Midbrain (tissue), 1 donor: Measurements from ENCODE around the gene GAMT.

Experiments
- DNase-seq: peaks from one replicate; lab custom pipeline; 2025; lab: John Stamatoyannopoulos, UW

Gene GAMT

DNA sequence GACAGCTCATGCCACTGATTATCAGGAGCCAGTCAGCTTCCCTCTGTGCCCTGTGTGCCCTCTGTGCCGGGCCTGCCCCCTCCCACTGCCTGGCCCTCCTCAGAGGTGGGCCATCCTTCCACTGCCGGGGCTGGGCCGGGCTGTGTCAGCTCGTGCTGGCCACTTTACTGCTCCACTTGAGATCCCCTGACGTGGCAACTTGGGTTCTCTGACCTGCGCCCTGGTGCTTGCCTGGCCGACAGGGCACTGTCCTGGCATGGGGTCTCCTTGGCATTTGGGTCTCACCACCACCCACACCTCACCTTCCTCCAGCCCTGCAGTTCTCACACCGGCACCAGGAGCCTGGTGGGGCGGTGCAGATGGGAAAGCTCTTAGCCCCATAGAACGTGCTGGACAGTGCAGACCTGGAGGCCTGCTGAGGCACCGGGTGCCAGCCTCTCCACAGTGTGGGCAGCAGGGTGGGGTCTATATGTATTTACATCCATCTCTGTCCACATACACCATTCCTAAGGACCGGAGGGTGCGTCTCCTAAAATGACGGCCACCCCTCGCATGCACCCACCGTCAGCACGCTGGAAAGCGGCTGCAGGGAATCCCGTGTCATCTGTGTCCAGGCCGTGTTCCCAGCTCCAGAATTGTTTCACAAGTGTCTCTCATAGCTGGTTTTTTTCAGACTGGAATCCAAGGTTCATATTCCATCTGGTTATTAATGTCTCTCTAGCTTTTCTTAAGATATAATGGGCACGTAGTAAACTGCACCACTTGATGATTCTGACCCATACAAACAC lies 17.8 kb upstream of the GAMT start:
- DNase-seq, result no peak

DNA sequence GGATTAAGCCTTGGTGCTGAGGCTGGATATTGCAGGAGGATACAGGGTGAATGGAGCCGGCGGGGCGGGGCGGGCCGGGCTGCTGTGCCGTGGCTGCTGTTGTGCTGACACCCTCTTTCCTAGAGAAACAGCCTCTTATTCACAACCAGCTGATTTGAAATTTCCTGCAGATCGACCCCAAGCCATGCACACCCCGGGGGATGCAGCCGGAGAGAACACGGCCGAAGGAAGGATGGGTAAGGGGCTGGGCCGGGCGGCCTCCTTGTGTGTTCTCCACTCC lies 17.1 kb upstream of the GAMT start:
- no peak for DNase-seq

DNA sequence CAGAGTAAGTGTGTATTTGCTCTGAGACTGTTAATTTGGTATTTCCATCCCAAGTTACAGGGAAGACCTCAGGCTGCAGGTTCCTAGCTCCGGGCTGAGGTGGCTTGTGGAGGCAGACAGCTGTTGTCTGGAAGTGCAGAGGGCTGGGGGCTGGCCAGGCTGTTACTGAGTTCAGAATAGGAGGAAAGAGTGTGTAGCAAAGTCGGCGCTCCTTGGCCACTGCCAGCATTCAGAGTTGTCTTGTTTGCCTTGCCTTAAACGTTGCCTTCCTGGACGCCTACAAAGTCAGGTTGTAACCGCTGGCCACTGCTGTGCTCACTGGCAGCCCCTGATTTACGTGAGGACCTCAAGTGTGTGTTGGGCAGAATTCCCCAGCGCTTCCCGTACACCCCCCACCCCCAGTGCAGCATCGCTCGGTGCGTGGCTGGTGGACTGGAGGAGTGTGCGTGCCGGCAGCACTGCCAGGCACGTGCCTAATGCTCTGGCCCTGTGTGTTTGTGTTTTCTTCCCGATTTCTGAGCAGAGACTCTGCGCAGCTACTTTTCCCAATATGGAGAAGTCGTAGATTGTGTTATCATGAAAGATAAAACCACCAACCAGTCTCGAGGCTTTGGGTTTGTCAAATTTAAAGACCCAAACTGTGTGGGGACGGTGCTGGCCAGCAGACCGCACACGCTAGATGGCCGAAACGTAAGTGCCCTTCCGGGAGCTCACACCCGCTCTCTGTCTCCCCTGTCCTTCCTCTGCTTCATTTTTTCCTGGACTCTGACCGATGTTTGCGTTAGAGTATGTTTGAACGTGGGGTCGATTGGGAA lies 16.5 kb upstream of the GAMT start:
- no peak for DNase-seq

DNA sequence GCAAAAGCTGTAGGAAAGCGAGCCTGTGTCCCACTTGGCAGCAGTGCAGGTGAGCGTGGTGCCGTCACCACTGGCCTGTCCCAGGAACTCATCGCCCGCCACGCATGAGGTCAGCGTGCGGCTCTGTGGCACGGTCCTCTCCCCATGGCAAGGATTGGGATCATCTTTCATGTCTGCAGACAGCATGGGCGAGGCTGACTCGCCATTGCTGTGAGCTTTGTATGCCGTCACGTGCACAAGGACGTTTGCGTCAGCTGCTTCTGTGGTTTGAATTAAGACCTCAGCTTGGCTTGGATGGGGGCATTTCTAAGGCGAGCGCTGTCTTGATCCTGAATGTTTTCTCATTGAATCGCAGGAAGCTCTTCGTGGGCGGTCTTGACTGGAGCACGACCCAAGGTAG lies 15.8 kb upstream of the GAMT start:
- peak; percentile 18 for DNase-seq

DNA sequence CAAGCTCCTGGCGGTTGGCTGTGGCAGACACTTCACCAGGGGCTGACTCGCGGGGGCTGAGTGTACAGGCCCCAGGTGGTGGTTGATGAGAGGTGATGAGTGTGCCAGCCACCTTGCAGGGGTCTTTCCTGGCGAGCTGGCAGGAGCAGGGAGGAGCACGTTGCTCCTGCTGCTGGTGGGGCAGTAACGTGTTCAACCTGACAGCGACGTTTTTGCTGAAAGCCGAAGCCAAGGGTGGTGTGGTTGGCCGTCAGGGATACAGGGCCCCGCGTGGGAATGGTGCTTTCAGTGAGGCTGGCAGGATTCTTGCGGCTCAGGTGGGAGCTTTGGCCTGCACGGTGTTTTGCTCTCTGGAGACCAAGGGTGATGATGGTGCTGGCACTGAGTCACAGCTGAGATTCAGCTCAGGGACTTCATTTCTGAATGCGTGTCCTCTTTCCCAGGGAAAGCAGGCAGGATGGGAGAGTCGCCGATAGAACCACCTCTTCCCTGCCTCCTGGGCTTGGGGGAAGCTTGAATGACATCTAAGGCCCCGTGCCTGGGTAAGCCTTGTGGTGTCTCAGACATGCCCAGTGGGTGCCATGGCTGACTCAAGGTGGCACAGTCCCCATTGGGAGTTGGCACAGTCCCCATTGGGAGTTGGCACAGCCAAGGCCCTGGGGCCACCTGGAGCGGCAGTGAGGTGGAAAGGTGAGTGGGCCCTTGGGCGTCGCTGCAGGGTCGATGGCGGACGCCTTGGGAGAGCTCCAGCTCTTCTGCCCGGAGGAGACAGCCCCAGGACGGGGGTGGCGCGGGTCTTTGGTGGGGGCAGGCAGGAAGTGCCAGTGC lies 14.9 kb upstream of the GAMT start:
- DNase-seq, result no peak

DNA sequence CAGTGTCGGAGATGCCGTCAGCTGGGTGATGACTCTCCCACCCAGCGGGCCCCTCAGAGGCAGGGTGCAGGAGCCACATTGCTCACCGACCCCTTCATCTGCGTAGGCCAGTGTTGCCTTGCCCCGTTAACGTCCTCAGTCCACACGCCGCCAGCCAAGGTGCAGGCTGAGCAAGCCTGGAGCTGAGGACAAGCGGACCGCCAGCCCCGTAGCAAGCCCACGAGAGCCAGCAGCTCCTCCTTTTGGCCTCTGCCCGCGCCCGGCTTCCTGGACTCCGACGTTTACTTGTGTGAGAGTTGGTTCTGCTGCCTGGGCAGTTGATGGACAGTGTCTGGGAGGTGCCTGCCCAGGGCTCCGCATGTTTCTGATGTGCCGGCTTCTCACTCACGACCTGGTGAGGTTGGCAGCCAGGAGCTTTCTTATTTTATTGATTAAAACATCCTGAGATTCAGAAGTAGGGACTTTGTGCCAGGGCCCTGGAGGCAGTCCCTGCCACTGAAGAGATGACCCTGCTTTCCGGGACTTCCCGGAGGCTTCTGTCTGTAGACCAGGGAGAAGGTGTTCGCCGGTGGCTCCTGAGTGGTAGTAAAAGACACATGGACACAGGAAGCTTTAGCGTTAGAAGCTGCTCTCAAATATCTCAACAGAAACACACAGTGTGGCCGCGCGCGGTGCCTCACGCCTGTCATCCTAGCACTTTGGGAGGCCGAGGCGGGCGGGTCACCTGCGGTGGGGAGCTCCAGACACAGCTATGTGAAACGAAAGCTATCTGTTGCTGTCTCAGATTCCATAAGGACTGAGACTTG lies 11.9 kb upstream of the GAMT start:
- no peak for DNase-seq

DNA sequence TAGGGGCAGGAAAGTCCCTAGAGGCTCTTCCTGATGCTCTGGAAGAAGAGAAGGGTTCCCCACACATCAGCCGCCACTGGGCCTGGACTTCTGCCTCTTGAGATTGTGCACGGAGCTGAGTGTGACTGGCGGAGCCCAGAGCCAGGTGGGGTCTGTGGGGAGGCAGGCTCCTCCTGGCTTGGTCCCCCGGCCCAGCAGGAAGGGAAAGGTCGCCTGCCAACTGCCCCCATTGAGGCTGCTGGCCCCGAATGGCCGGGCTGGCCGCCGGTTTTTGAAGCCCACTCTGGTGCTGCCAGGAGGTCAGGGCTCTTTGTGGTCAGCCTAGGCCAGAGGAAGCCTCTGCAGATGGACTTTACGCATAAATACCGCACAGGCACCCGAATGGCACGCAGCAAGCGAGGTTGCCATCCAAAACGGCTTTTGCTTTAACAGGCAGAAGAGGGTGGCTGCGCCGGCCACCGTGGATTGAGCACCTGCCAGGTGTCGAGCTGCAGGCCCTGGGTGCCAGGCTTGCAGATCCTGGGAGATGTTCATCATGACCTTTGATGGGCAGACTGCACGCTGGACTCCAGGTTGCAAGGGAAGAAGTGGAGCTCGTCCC lies 11.1 kb upstream of the GAMT start:
- DNase-seq, result no peak

DNA sequence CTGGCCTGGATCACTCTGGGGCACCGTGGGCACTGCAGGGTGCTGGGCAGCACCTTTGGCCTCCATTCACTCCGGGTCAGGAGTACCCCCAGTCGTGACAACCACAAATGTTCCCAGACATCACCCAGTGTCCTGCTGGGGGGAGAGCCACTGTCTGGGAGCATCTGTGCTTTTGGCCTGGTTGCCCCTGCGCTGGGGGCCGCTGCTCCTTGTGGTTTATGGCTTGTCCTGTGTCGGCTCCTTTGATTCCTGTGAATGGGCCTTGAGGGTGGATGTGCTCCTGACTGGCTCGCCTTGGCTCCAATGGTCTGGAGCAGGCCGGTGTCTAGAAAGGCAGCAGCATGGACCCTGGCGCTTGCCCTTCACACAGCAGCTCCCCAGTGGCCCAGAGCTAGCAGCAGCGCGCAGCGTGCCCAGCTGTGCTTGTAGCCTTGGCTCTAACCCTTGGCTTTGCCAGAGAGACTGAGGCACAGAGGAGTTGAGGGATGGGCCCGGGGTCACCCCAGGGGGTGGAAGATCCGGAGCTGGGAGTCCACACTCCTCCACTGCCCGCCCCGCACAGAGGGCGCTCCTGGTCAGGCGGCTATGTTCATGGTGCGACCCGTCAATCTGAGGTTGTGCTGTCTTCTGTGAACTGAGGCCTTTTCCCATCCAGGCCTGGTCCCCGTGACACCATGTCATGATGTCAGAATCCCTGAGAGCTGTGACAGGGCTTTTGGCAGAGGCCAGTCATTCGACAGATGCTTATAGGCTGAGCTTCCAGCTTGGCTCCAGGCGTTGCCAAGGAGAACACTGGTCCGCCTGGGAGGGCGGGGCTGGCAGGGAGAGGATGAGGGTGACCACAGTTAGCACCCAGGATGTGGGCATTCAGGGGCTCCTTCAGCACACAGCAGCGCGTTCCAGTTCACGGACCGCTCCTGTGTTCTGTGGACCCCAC lies 10.2 kb upstream of the GAMT start:
- DNase-seq, result peak; percentile 89

DNA sequence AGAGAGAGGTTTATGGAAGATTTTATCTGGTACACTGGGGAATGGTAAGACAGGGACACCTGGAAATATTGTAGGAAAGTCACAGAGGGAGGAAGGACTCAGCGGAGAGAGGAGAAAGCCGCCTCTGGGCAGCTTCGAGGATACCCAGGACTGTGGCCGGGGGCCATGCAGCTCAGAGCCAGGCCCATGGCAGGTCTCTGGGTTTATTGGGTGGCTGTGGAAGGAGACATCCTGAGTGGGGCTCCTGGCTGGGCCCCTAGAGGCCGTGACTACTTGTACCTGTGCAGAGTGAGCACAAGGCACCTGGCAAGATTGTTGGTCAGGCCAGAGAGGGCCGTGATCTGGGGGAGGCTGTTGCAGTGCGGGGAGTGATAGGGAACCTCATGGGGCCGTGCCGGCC lies 9.4 kb upstream of the GAMT start:
- DNase-seq, result no peak

DNA sequence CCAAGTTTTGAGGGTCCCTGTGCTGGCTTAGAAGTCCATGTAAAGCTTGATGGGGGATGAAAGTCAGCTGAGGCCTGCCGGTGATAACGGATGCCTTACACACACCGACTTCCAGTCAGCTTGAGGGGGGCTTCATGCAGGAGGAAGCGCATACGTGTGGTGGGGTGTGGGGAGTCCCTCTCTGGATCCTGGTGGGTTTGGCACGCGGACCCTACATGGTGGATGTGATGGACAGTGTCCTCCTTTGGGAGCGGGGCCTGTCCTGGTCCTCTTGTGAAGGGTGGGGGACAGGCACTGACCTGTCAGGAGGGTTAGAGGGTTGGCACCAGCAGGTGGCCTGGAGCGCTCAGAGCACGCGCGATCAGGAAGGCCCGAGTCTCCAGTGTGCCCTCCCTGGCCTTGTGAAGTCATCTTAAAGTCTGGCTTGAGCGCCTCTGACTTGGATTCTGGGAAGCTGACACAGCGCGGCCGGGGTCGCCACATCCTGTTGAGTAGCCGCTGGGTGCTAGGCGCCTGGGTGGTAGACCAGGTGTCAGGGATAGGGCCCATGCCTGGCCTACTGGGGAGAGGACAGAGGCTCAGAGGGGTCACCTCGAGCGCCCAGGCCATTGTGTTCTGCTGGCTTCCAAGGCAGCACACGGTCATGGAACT lies 8.9 kb upstream of the GAMT start:
- DNase-seq, result no peak

DNA sequence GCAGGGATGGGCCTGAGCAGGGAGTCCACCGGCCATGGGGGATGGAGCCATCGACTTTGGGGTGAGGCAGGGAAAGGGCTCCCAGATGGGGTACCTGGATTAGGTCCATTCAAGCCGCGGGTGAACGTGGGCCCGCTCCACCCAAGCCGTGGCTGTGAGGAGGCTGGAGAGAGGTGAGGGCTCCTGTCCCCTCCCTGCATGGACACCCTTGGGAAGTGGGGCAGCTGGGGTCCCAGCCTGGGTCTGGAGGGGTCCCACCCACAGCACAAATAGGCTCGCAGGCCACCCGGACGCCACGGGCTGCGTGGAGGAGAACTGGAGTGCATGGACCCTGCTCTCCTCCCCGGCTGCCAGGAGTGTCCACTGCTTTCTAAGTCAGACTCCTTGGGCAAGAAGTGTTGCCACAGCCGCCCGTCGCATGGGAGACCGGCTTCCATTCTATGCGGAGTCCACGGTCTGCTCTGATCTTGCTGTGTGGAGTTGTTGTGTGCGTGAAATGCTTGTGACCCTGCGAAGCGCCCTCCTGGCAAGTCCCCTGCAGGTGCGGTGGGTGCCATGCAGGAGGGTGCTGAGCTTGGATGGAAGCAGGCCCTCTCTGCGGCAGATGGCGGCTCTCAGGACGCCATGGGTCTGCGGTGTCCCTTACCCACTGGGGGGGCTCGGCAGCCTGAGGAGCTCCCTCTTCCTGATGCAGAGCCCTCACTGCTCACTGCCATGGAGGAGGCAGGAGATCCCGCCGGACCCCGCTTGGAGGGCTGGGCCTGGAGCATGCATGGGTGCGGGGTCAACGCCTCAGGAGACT lies 8.1 kb upstream of the GAMT start:
- no peak for DNase-seq

DNA sequence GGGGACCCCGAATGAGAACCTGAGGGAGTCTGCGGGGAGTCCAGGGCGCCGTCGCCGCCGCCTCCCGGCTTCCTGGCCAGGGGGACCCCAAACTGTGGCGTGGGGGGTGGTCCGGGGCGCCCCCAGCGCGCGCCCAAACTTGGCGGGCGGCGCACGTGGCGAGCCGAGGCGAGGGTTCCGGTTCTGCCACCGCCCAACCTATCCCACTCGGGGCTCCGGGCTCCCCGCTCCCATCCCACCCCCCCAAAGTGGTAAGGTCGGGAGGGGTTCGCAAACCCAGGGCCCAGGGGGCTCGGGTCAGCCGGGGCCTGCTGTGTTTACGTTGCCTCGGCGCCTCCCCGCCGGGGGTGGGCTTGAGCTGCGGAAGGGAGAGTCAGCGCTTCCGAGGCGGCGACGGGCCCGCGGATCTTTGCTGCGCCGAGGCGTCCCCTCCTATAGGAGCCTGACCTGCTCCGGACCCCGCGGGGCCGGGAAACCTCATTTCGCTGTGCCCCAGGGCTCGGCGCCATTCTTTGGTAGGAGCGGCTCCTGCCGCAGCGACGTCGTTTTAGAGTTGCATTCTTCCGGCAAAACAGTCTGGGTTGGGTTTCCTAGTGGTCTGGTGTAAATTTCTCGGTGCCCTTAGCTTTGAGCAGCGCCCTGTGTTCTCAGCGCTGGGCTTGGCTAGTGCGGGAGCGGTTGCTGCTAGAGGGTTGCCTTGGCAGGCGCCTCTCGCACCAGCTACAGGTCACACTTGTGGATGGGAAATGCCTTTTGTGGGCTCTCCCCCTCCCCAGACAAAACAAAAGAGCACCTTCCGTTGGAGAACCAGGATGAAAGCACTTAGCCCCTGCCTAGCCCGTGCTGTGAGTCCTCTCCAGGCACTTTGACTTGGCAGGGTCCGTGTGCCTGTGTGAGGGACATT lies 7.2 kb upstream of the GAMT start:
- peak; percentile 33 for DNase-seq

DNA sequence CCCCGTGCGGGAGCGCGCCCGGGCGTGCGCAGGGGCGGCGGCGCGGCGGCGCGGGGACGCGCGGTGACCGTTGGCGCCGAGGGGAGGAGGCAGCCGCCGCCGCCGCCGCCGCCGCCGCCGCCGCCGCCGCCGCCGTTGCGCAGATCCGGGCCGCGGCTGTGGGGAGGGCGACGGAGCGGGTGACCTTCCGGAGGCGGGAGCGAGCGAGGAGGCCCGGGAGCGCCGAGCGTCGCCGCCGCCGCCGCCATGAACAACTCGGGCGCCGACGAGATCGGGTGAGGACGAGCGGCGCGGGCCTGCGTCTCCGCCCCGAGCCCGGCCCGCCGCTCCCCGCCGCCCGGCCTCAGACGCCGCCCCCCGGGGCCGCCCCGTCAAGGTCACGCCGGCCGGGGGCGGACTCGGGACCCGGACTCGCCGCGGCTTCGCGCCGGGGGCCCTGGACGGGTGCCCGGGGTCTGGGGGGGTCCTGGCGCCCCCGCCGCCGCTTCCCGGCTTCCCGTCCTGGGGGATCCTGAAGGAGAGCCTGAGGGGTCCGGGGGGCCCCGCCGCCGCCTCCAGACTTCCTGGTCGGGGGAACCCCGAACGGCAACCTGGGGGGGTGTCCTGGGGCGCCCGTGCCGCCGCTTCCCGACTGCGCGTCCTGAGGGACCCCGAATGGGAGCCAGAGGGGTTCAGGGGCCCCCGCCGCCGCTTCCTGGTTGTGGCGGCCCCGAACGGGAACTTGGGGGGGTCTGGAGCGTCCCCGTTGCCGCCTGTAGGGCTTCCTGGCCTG lies 6.4 kb upstream of the GAMT start, which contains the start of gene DAZAP1:
TSS of gene DAZAP1 (plus strand) at position 59 of the 772 bp plus-strand sequence. CDS start at position 247, 188 bp downstream.
- no peak for DNase-seq

DNA sequence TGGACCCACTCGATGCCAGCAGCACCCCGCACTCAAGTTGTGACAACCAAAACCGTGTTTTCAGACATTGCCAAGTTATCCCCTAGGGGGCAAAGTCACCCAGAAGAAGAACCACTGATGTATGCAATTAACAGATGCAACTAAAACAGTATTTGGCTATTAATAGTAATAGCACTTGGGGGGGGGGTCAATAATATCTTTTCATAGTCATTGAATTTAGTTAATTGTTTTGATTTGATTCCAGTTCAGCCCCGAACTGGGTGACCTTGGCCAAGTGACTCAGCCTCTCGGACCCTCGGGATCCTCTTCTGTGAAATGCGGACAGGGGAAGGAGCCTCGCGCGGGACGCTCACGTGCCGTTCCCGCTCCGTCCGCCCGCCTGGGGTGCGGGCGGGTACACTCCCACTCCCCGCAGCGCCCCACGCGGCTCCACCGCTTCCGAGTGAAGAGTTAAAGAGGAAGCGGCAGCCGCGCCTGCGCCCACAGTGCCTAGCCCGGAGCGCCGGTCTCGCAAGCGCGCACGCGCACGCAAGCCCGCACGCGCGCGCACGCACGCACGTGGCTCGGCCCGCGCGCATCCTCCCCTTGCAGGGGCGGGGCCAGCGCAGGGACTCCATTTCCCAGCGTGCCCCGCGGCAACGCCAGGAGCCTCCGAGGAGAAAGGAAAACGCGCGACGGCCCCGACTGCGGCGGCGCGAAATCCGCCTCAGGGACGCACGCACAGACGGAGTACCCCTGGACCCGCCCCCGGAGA lies 5.6 kb upstream of the GAMT start:
- DNase-seq, result peak; percentile 98

DNA sequence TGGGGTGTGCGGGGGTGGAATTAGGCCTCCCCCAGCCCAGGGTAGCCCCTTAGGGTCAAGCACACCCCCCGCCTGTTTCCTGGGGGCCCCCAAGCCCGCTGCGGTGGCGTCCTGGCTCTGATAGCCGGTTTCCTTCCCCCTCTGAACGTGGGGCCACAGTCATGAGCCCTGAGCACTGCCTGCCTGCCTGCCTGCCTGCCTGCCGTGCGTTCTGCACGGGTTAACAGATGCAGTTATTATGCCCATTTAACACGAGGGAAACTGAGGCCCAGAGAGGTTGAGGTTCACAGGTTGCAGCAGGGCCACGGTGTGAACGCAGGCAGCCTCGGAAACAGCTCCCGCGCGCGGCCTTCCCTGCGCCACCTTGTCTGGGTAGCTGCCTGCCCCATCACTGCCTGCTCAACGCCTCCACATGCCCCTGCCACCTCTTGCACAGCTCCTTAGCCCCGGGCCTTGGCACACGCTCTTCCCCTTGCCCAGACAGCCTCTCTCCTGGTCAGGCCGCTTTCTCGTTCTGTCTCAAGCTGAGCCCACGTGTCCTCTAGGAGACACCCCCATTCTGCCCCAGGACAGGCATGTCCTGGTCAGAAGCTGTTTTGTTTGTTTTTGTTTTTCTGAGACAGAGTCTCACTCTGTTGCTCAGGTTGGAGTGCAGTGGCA lies 1.2 kb upstream of the GAMT start:
- no peak for DNase-seq

DNA sequence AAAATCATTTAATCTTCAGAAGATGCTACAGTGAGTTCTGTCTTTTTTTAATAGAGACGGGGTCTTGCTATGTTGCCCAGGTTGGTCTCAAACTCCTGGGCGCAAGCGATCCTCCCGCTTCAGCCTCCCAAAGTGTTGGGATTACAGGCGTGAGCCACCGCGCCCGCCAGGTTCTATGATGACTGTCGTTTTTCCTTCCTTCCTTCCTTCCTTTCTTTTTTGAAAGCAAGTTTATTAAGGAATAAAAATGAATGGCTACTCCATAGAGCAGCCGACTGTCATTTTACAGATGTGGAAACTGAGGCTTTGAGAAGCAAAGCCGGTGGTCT lies 511 bp upstream of the GAMT start:
- no peak for DNase-seq
